ENCODE measurements around the gene ZNF273.

The ZNF273 gene

GRCh38 chr7:64868499-64868898, 34.6 kb upstream of the ZNF273 start:
- TF ChIP-seq CTCF (IDR thresholded peaks at IDR 0.05) = no peak
- no peak overlapping the region for H3K4me3 ChIP-seq
- peak; percentile 65 for DNase-seq (ENCODE audit: low spot score)
- H3K27ac ChIP-seq = no peak overlapping the region

GRCh38 chr7:64869121-64869725, 33.9 kb upstream of the ZNF273 start:
- no peak for DNase-seq (ENCODE audit: low spot score)
- TF ChIP-seq CTCF (IDR thresholded peaks at IDR 0.05) = no peak
- no peak overlapping the region for H3K4me3 ChIP-seq

GRCh38 chr7:64869912-64870562, 33.0 kb upstream of the ZNF273 start:
- no peak overlapping the region for H3K27ac ChIP-seq
- no peak overlapping the region for H3K4me3 ChIP-seq
- no peak for TF ChIP-seq CTCF (IDR thresholded peaks at IDR 0.05)
- no peak for DNase-seq (ENCODE audit: low spot score)

More at GRCh38 chr7:64869121-64869725, 33.9 kb upstream of the ZNF273 start:
- no peak overlapping the region for H3K27ac ChIP-seq

DNA sequence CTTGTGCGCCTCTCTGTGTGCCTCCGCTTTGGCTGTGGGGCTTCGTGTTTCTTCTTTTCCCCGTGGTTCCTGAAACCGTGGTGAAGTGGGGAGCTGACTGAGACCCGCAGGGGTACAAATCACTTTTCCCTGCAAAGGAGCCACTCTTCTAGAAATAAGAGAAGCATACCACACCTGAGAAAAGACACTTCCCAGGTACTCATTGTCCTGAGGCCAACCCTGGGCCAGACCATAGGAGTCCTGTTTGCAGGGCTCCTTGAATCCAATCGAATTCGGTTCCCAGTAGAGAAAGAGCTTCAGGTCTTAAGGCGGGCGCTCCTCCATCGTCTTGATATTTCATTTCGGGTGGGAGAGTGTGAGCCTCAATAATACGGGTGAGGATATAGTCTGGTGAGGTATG, 32.4 kb upstream of the ZNF273 start:
- no peak for DNase-seq (ENCODE audit: low spot score)
- Histone ChIP-seq H3K4me3 (no peak overlapping the region), H3K27ac (no peak overlapping the region)
- no peak for TF ChIP-seq CTCF (IDR thresholded peaks at IDR 0.05)

- DNase-seq (ENCODE audit: low spot score) = no peak
- H3K4me3 ChIP-seq = no peak overlapping the region
Observed at GRCh38 chr7:64871761-64872160, 31.3 kb upstream of the ZNF273 start.

DNA sequence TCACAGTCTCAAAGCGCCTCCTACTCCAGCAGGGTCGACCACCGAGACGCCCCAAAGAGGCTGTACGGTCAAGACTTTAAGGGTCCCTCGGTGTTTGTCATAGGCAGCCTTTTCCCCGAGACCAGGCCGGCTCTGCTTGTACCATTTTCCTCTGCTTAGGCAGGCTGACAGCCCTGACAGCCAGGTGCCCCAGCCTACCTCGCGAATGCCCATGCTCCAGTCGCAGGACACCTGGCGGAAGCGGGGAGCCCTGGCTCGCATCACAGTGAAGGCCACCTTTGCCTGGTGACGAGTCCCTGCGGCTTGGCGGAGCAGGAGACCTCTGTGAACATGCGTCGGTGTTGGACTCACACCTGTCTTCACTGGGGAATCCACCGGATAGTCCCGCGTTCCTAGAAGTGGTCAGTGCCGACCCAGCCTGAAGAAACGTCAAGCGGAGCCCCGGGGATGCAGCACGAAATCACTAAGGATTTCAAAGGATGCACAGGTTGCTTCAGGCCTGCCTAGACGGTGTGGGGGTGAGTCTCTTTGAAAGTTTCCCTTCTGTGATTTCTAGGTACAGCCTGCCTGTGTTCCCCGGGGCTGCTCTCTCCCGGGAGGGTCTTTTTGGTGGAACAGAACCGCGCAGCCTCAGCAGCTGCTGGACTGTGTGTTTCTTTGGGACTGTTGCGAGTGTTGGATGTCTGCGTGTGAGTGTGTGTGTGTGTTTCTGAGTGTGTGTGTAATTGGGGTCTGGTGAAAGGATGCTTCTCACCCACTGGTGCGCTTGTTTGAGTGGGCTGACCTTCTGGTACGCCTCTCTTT, 30.5 kb upstream of the ZNF273 start:
- DNase-seq (ENCODE audit: low spot score) = no peak

More at GRCh38 chr7:64871761-64872160, 31.3 kb upstream of the ZNF273 start:
- TF ChIP-seq CTCF (IDR thresholded peaks at IDR 0.05) = no peak
- H3K27ac ChIP-seq = no peak overlapping the region

More for the DNA sequence above, 30.5 kb upstream of the ZNF273 start:
- Histone ChIP-seq H3K27ac (no peak overlapping the region), H3K4me3 (no peak overlapping the region)
- no peak for TF ChIP-seq CTCF (IDR thresholded peaks at IDR 0.05)
